ENCODE data around the gene USP13.
"Not testable (repeated sequence)": the region's sequence is repeated elsewhere in the genome, so short reads cannot be mapped to it uniquely, and the experiment has no call there.

The USP13 gene

GRCh38 chr3:179735321-179735720 lies 82.5 kb downstream of the USP13 start:
- DNase-seq, result no peak

DNA sequence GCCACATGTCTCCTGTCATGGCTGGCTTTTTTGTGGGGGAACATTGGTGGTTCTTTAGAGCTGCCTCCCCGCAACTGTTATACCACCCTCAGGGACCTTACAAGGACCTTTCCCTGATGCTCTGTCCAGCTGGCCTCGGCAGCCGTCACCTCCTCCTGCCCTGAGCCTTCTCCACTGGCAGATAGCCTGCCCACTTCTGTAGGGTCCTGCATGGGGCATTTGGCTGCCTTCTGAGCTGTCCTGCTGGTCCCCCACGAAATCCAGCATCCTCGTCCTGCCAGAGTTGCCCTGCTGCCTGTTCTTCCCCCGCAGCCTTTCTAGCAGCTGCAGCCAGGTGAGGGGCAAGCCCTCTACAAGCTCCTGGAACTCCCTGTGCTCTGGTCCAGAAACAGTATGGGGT lies 86.2 kb downstream of the USP13 start:
- no peak for DNase-seq

- no peak for DNase-seq
Observed at GRCh38 chr3:179739816-179740594, 87.2 kb downstream of the USP13 start.

GRCh38 chr3:179743913-179744312 lies 91.1 kb downstream of the USP13 start:
- DNase-seq, result no peak

GRCh38 chr3:179744667-179745066 lies 91.8 kb downstream of the USP13 start:
- DNase-seq, result no peak

GRCh38 chr3:179745079-179745478 lies 92.2 kb downstream of the USP13 start:
- DNase-seq, result no peak

DNA sequence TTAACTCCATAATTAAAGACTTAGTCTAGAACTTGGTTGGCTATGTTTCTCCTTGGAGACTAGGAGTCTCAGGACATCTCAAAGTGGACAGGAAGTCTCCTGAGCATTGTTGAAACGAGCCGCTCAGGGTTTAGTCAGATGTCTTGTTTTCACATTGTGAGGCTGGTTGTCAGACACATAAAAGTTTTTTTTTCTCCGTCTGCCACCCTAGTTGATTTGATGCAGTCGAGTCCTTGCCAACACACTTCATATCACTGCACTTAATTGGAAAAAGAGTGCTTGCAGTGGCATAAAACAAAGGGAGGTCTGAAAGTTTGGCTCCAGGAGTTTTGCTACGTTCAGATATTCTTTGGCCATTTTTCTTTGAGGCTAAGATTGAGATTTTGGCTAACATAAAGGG lies 92.9 kb downstream of the USP13 start:
- no peak for DNase-seq

DNA sequence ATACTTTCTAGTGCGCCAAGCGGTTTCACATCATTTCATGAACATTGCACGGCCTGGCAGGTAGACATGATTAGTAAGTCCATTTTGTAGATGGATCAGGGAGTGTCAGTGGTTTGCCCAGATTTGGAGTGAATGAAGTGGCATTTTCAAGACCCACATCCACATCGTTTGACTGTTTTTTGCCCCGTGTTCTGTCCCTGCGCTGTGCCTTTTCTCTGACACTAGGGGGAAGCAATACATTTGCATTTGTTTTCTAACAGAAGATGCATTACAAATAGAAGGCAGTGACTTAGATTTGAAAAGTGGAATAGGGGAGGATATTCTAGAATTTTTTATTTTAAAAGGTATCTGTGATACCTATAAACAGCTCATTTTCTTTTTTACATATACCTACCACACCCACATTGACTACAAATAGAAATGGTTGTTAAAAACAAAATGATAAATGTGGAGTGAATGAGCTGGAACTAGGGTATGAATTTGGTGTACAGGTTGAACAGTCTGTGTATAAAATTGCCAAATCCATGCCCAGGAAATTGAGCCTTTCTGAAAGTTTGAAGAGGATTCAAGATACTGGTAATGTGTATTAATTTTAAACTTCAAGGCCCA lies 98.0 kb downstream of the USP13 start:
- no peak for DNase-seq

- no peak for DNase-seq
Observed at GRCh38 chr3:179760944-179761343, 108.1 kb downstream of the USP13 start.

GRCh38 chr3:179765396-179765795 lies 112.6 kb downstream of the USP13 start:
- DNase-seq, result no peak

GRCh38 chr3:179766416-179767133 lies 113.7 kb downstream of the USP13 start:
- no peak for DNase-seq

GRCh38 chr3:179768080-179768479 lies 115.2 kb downstream of the USP13 start:
- no peak for DNase-seq

GRCh38 chr3:179769411-179770247 lies 116.8 kb downstream of the USP13 start:
- no peak for DNase-seq

DNA sequence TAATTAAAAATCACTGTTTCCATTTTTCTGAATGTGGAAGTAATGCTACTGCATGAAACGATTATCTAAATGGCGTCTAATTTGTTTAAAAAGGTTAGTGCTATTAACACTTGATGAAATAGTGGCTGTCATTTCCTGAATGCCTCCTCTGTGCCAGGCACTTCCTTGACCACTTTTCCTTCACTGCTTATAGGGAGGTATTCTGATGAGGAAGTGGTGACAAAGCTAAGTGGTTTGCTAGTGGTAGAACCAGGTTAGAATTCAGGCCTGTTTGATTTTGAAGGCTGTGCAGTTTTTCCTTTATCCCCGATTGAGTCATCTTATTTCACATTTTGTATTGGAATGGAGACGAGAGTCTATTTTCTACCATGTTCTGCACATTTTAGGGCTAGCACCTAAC lies 119.0 kb downstream of the USP13 start:
- DNase-seq, result no peak

- no peak for DNase-seq
Observed at GRCh38 chr3:179772297-179772696, 119.5 kb downstream of the USP13 start.

GRCh38 chr3:179775416-179776122 lies 122.7 kb downstream of the USP13 start:
- no peak for DNase-seq

- DNase-seq, result not testable (repeated sequence)
Observed at GRCh38 chr3:179782841-179783240, 130.0 kb downstream of the USP13 start.

GRCh38 chr3:179788996-179789395 lies 136.2 kb downstream of the USP13 start:
- DNase-seq, result no peak

DNA sequence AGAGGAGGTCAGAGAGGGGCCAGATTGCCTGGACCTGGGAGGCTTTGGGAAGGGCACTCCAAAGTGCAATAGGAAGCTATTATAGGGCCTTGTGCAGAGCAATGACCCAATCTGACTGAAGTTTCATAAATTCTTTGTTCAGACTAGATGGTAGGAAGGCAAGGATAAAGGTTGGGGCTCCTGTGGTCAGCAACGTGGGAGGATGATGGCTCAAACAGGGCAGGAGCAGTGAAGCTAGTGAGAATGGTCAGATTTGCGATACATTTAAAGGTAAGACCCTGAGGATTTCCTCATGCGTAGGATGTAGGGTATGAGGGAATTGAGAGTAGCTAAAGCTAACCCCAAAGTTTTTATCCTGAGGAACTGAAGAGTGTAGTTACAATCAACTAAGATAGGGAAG lies 139.0 kb downstream of the USP13 start:
- DNase-seq, result no peak

DNA sequence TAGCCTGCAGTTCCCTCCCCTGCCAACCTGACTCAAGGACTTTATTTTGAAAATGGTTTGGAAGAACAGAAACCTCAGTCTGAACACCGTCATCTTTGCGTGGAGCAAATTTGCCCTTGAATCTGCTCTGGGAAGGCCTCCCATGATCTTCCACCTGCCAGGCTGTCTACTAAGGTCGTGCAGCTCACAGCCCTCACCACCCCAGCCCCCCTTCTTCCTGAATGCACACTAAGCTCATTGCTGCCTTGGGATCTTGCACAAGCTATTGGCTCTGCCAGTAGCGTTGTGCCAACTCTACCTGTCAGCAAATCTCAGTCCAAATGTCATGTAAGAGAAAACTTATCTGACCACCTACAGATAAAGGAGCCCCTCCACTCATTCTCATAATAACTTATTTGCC lies 141.5 kb downstream of the USP13 start:
- no peak for DNase-seq

DNA sequence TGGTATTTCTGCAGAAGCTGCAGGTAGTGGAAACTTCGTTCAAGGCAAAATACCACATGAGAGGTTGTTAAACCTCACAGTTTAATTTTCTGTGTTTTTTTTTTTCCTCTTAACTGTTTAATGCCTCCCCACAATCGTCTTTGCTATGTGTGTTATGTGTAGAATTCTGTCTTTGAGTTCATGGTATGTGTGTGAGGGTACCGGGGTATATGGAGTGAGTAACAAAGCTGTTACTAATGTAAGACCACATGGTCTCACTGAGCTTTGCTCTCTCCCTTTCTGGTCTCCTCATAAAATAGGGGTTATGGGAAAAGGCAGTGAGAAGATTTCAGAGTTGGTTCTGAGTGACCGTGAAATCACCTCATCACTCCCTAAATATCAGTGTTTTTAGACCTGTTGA lies 143.6 kb downstream of the USP13 start:
- DNase-seq, result no peak

DNA sequence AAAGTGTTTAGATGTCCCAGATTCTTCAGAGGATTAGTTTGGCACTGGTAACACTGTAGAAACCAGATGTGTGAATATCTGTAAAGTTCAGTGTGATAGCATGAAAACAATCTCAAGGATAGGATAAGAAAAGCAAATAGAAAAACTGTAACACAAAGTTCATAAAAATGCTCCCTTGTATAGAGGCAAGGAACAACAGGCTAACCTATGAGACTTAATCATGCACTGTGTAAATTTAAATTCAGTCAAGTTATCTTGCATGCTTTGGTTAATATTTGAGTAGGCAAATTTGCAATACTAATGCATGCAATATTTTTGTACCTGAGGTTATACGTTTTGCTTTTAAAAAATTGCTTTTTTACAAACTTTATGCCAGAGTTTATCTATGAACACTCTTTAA lies 144.4 kb downstream of the USP13 start:
- no peak for DNase-seq

DNA sequence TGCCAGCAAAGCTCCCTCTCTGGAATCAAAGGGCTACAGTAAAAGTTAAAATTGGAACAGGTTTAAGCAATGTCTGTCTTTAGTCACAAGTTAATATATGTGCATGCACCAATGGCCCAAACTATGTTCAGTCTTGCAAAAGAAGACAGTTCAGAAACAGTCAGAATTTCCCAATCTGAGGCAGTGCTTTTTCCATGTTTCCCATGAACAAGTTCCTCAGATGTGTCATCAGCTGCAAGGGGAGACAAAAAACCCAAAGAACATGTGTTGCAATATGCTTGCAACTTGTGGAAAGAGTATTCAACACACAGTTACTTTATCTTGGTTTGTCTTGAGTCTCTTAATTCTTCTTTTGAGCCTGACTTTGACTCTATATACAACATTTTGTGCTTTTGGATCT lies 148.4 kb downstream of the USP13 start:
- DNase-seq, result no peak
